NOMO-1 treated with DMSO at 0.1 percent for 48 hours (cell line): ENCODE data around the gene TIGAR.

Experiments used
- DNase-seq: peaks from one replicate; lab custom pipeline; 2025; ENCODE audit not compliant: unreplicated experiment; lab: John Stamatoyannopoulos, UW

Gene TIGAR

DNA sequence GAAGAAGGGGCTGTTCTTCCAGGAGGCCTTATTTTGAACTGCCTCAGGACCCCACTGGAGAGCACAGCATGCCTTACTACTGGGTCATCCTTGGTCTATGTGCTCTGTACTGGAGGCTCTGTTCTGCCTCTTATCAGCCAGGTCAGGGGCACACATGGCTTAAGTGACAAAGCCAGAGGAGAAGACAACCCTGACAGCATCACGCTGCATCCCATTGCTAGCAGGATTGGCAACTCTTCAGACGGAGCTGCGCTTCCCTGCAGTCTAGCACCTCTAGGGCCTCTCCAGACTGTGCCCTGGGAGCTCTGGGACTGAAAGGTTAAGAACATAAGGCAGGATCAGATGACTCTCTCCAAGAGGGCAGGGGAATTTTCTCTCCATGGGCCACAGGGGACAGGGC lies 17.3 kb upstream of the TIGAR start:
- DNase-seq, result no peak

GRCh38 chr12:4307593-4308333 lies 13.2 kb upstream of the TIGAR start:
- DNase-seq, result peak; percentile 65

DNA sequence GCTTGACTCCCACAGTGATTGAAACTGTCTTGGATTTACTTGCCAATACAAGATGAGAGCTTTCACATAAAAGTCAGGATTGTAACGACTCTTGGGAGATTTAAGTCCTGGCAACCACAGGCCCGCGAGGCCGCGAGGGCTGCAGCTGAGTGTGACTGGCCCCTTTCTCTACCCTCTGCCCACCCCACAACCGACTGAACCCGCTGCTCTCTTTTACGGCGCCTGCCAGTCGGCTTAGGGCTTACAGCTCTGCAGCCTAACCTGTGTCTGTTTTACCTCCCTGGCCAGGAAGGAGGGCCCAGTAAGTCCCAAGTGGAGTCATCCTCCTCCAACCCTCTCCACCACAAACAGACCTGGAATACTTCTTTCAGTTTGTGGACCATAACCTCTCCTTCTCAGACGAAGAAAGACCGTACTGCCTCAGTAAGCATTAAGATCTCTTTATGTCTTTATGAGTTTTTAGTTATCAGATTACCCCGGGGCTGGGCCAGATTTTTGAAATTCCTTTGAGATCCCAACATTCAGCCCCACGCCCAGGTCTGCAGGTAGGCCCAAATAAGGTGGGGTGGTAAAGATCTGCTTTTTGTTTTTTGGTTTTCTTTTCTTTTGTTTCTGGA lies 12.6 kb upstream of the TIGAR start:
- no peak for DNase-seq

DNA sequence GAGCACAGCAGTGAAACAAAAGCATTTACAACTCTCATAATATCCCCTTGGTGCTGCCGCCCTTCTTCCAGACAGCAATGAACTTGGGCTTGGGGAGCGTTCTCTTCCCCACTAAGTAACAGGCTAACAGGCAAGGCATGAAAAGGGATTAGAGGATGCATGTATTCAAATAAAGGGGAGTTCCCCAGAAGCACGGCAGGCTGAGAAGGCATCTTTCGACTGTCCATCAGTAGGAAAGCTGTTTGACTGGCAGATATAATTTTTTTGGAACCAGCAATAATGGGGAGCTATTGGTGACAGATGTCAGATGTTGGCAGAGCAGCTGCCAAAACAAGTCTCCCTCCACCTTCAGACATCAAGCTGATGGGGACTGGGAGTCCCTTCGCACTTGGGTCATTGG lies 9.2 kb upstream of the TIGAR start:
- DNase-seq, result no peak

DNA sequence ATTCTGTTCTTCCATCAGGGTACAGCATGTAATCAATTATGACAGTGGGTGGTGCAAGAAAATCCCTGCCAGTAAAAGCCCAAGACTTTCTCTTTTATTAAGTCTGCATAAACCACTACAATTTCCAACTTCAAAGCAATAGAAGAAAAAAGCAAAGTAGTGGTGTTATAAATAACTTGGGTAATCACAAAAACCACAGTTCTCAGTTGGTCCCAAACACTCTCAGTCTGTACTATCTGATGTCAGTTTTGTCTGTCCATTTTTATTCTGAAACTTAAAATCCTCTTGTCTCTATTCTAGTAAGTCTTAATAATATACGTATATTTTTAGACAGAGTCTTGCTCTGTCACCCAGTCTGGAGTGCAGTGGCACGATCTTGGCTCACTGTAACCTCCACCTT lies 8.8 kb upstream of the TIGAR start:
- no peak for DNase-seq

GRCh38 chr12:4320497-4320852 lies 538 bp upstream of the TIGAR start:
- no peak for DNase-seq

DNA sequence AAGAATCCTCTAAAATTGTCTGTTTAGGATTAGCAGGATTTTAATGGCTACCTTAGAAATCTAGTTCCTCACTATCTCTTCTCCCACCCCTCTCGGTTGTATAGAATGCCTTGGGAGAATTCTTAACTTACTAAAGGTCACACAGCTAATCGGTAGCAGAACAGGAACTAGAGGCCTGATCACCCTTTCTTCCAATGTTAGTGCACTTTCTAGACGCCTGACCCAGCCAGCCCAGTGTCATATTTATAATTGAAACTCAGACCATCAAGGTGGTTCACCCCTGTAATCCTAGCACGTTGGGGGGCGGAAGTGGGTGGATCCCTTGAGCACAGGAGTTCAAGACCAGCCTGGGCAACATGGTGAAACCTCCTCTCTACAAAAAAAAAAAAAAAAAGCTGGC lies 1.7 kb downstream of the TIGAR start:
- no peak for DNase-seq

DNA sequence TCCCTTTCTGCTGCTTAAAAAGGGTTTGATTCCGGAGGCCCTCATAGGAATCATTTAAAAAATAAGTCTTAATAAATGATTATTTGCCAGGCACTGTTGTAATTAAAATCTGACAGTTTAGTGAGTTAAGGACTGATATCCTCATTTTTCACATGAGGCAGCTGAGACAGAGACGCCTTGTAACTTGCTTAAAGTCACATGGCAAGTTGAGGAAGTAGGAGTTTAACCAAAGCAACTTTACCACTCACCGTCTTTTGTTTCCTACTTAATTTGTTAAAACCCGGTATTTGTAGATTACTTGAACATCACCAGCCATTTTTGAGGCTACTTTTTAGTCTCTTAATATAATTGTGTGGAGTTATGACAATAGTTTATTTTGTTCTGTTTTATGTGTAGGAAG lies 2.4 kb downstream of the TIGAR start:
- peak; percentile 9 for DNase-seq

GRCh38 chr12:4324366-4324765 lies 3.4 kb downstream of the TIGAR start:
- no peak for DNase-seq

- DNase-seq, result no peak
These were observed 5.0 kb downstream of the TIGAR start for GRCh38 chr12:4325966-4326365.

GRCh38 chr12:4327293-4327692 lies 6.3 kb downstream of the TIGAR start:
- no peak for DNase-seq

- no peak for DNase-seq
These were observed 9.2 kb downstream of the TIGAR start for GRCh38 chr12:4330203-4330602.

DNA sequence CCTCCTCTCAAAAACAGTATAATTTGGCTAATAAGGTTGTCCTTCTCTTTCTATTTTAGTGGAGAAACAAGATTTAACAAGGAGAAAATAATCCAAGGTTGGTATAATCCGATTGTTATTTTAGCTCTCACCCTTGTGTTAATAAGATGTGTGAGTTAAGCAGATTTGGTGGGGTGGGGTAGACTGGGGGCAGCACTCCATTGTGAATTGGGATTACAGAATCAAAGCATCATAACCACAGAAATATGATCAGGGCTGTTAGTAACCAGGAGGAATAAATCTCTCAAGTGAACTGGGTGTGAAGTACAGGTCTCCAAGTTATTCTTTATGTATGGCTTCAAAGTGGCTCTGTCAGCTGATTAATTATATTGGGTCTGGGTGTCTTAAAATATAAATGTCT lies 10.2 kb downstream of the TIGAR start:
- no peak for DNase-seq

DNA sequence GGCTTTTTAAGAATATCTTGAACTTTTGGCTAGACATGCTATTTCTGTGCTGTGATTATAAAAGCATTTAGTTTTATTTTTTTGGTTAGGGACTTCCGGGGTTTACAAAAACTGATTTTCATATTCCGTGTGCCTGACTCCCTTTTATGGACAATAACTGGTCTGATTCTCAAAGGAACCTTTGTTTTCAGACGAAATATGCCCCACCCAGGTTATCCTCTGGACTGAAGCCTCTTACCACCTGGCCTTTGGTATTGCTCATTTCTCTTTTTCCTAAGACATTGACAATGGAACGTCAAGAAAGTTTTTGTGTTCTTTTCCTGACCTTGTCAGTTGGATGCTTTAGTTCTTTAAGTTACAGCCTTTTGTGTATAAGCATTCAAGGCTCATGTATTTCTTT lies 10.8 kb downstream of the TIGAR start:
- DNase-seq, result no peak

DNA sequence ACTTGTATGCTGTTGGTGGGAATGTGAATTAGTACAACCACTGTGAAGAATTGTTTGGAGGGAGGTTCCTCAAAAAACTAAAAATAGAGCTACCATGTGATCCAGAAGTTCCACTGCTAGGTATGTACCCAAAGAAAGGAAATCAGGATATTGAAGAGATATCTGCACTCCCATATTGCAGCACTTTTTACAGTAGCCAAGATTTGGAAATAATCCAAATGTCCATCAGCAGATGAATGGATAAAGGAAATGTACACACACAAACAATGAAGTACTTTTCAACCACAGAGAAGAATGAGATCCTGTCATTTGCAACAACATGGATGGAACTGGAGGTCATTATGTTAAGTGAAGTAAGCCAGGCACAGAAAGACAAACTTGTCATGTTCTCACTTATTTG lies 25.9 kb downstream of the TIGAR start:
- no peak for DNase-seq

DNA sequence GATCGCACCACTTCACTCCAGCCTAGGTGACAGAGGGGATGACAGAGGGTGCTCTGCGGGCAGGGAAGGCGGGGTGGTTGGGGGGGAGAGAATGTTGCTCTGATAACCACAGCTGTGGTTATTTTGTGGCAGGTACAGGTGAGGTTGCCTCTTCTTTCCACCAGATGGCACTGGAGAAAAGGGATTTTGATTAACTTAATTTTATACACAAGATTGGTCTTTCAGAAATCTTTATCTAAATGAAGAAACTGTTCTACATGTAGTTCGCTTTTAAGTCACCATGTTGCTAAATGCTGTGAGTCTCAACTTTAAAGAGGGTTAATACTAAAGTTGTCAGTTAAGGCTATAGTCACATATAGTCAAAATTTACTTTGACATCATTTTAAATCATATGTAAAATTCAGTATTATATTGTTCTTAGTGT lies 32.8 kb downstream of the TIGAR start:
- no peak for DNase-seq

- no peak for DNase-seq
These were observed 34.4 kb downstream of the TIGAR start for GRCh38 chr12:4355156-4356040.

- peak; percentile 23 for DNase-seq
These were observed 35.0 kb downstream of the TIGAR start for GRCh38 chr12:4356041-4356327.

- DNase-seq, result no peak
These were observed 45.1 kb downstream of the TIGAR start for GRCh38 chr12:4366090-4366489.

GRCh38 chr12:4369548-4369947 lies 48.5 kb downstream of the TIGAR start:
- no peak for DNase-seq

GRCh38 chr12:4370265-4370664 lies 49.3 kb downstream of the TIGAR start:
- DNase-seq, result no peak

- DNase-seq, result no peak
These were observed 51.6 kb downstream of the TIGAR start for GRCh38 chr12:4372653-4373052.
